SJSA1 (cell line): ENCODE measurements around the gene SERPING1. TPM values are rescaled to one million over a fixed set of nuclear protein-coding genes. Genes with fewer than 3 reads are reported as not detected.

Experiments
- DNase-seq, 2 experiments: peaks; one replicate each; pipeline ENCODE4 v3.0.0-alpha.2; 2015 to 2020; ENCODE audit warnings: low spot score in 2 of 2, low read depth in 1 of 2
- H3K27ac ChIP-seq: fragments of 250-450 bp; sonication (Bioruptor Pico); 2 replicates; pipeline ENCODE4 v1.5.1; 2020; ENCODE audit warnings: mild to moderate bottlenecking, moderate library complexity
- H3K27me3 ChIP-seq: fragments of 250-450 bp; sonication (Bioruptor Pico); replicated peaks from 2 replicates; pipeline ENCODE4 v1.5.1; 2020; ENCODE audit warnings: mild to moderate bottlenecking, moderate library complexity
- H3K36me3 ChIP-seq: fragments of 250-450 bp; sonication (Bioruptor Pico); 2 replicates; pipeline ENCODE4 v1.5.1; 2020; ENCODE audit warnings: mild to moderate bottlenecking
- H3K4me1 ChIP-seq: fragments of 250-450 bp; sonication (Bioruptor Pico); replicated peaks from 2 replicates; pipeline ENCODE4 v1.6.1; 2021; ENCODE audit warnings: mild to moderate bottlenecking
- H3K4me3 ChIP-seq: fragments of 250-450 bp; sonication (Bioruptor Pico); 2 replicates; pipeline ENCODE4 v1.5.1; 2020; ENCODE audit warnings: mild to moderate bottlenecking
- H3K9me3 ChIP-seq: fragments of 250-450 bp; sonication (Bioruptor Pico); replicated peaks from 2 replicates; pipeline ENCODE4 v1.5.1; 2020; ENCODE audit warnings: mild to moderate bottlenecking
- total RNA-seq: library from RNA; depleted of rRNA; stranded (reverse); fragments of >200 nt; shearing (Covaris generic); gene quantifications from 2 replicates; pipeline ENCODE4 v1.2.3, GENCODE V29; 2014

Gene SERPING1
- total RNA-seq, 1 experiment from 2014 or later = not detected

DNA sequence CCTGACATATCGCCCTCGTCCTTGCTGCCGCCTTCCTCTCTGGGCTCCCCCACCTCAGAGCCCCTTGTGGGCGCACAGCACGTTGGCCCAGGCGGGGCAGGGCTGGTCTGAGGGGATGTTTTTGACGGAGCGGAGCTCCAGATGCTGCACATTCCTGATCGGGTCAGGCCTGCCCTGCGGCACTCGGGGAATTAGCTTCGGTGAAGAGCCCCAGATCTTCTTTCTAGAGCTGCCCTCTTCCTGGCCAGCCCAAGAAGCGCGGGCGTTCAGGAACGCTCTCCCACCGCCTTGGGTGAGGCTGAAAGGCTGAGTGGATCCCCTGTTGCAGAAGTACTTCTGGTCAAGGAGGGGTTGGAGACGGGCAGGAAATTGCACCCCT, 40.1 kb downstream of the SERPING1 start:
- DNase-seq = peak in 1 of 2 experiments; percentile 51
- Histone ChIP-seq H3K27ac (peak overlapping the region; percentile 100), H3K27me3 (no peaks in the 10 kb centered on the region)

DNA sequence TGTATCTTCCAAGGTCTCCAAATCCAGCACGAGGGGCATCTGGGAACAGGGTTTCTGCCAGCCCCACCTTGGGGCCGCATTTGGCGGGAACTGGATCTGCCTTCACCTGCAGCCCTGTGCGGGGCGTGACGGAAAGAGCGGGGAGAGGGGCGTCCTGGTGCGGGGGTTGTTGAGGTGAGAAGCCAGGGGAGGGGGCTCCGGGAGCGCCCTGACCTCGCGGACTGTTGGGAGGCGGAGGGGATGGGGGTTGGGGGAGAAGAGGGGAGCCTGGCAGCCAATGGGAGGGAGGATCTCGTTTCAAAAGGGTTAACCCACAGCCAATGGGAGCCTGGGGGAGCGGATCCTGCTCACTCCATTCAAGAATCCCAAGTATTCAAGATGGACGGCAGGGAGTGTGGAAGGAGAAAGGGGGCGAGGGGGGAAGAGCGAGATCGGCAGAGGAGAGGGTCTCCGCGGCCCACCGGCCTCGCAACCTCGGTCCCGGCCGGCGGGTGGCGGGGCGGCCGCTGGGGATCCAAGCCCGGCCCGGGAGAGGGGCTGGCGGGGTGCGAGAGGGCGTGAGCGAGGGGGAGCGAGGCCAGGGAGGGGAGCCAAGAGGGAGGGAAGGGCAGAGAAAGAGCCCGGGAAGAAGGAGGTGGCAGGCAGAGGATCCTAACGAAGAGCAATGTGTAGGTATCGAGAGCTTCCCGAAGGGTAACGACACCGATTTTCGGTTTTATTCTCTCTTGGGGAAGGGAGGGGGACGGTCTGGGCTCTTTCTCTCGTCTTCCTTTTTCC, 40.7 kb downstream of the SERPING1 start:
- no peaks in the 10 kb centered on the region for H3K27me3 ChIP-seq
- H3K27ac ChIP-seq = peak overlapping the region; percentile 100
- H3K4me1 ChIP-seq = peaks cover 18% of the 10 kb centered on the region
- peak; percentile 74 to 91 for DNase-seq
- H3K4me3 ChIP-seq = peak overlapping the region; percentile 96
- H3K36me3 ChIP-seq = peaks cover 40% of the 10 kb centered on the region
- H3K9me3 ChIP-seq = no peaks in the 10 kb centered on the region

More for the DNA sequence above, 40.1 kb downstream of the SERPING1 start:
- Histone ChIP-seq H3K4me1 (peaks cover 18% of the 10 kb centered on the region), H3K36me3 (peaks cover 40% of the 10 kb centered on the region), H3K4me3 (peak overlapping the region; percentile 96), H3K9me3 (no peaks in the 10 kb centered on the region)

DNA sequence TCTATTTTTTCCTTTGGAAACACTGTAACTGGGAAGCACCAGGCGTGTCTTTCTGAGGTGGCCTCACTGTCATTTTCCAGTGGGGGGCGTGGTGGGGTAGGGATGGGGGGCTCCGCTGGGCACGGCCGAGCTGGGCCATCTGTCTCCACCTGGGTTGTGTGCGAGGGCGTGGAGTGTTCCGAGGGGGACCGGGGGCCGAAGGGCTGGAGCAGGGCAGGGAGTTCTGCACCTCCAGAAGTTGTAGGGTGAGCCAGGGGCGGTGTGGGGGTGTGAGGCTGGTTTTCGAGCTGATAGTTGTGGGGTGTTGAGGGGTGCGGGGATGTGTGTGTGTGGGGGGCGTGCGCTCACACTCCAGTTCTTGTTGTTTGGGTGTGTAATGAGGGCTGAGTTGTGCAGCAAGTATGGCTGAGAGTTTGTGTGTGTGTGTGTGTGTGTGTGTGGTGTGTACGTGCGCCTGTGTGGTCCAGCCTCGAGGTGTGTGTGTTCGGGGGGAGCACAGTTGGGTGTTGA, 41.4 kb downstream of the SERPING1 start:
- no peak for DNase-seq
- peaks cover 18% of the 10 kb centered on the region for H3K4me1 ChIP-seq
- peaks cover 43% of the 10 kb centered on the region for H3K36me3 ChIP-seq
- no peaks in the 10 kb centered on the region for H3K9me3 ChIP-seq
- peak overlapping the region; percentile 100 for H3K27ac ChIP-seq
- no peaks in the 10 kb centered on the region for H3K27me3 ChIP-seq
- H3K4me3 ChIP-seq = peak overlapping the region; percentile 96

DNA sequence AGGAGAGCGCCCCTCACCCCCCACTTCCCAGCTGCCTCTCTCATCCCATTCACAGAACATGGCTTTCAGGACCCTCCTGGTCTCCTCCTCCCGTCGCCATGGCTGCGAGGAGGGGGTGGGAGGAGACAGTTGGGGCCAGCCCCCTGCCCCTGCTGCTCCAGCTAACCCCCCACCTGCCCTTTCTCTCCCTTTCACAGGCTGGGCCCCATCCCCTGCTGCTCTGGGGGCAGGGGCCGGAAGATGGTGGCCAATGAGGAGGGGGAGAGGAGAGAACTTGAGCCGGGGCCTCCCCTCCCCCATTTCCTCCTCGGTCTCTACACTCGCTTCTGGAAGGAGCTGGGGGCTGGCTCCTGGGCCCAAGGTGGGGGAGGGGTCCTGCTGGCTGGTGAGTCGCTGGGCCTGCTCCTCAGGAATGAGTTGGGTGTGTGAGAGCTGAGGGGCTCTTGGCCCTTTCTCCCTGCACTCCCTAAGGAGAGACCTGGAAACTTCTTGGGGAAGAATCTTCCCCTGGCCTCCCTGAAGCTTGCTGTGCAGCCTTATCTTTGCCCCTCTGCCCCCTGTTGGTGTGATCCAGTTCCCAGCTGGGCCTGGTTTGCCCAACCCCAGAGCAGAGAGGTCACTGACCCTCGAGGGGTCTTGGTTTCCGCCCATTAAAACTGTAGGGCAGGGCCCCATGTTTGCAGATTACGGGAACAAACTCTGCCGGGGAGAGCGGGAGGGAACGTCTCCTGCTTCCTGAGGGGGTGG, 42.0 kb downstream of the SERPING1 start:
- Histone ChIP-seq H3K27ac (peak overlapping the region; percentile 100; the same call in 1 of the 2 replicates), H3K36me3 (peaks cover 44% of the 10 kb centered on the region), H3K4me3 (peak overlapping the region; percentile 96), H3K9me3 (no peaks in the 10 kb centered on the region), H3K4me1 (peaks cover 18% of the 10 kb centered on the region), H3K27me3 (no peaks in the 10 kb centered on the region)
- DNase-seq = peak in 1 of 2 experiments; percentile 45

DNA sequence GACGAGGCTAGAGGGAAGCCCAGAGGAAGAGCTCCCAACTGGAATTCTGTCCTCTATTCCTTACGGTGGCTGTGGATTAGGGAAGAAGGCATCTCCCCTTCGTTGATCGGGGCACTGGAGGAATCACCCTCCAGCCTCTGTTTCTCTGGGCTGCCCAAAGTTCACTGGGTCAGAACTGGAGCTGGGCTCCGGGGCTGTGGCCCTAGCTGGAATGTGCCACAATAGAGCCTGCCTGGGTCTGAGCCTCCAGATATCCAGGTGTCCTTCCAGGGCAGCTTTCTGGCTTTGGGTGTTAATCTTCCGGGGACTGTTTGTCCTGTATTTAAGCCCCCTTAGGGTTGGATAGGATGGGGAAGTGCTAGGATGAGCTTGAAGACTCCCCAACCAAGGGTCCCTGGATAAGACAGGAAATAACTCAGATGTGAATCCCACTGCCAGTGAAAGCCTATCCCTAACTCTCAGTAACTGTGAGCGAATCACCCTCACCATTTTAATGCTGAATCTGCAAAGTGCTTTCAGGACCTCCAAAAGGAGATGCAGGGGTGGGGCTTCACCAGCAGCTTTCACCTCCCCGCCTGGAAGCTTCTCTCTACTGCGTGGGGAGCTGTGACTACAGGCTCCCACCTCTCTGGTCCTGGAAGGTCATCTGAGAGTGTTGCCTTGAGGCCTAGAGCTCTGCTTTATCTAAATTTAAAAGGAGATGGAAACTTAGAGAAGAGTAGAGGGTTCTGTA, 42.7 kb downstream of the SERPING1 start:
- DNase-seq = no peak
- Histone ChIP-seq H3K9me3 (no peaks in the 10 kb centered on the region), H3K36me3 (peaks cover 44% of the 10 kb centered on the region), H3K4me3 (peak overlapping the region; percentile 96; the same call in 1 of the 2 replicates), H3K27me3 (no peaks in the 10 kb centered on the region), H3K4me1 (peaks cover 18% of the 10 kb centered on the region), H3K27ac (no peak overlapping the region)

DNA sequence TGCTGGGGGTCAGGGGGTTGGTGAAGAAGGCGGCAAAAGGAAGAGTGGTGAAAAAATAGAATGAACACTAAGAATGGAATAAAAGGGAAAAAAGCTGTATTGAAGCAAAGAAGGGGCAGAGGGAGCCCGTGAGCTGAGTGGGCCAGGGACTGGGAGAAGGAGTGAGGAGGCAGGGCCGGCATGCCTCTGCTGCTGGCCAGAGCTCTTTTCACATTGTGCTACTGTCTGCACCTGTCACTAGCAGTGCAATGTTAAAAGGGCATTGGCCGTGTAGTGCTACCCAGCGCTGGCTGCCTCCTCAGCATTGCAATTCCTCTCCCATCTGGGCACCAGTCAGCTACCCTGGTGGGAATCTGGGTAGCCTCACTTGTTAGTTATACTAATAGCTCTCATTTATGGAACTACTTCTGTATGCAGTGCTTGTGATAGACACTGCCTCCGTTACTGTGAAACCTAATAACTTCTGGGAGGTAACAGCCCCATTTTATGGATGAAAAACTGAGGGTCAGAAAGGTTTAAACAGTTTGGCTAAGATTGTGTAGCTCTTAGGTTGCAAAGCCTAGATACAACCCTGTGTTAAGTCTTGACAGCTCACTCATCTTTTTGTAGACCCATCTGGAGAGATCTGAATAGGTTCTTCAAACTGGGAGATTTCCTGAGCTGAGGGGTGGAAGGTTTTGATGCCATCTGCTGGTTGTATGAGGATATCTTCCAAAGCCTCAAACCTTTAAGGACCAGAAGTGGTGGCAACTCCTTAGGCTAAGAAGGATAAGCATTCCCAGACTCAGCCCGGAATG, 43.7 kb downstream of the SERPING1 start:
- Histone ChIP-seq H3K36me3 (peaks cover 44% of the 10 kb centered on the region), H3K27ac (no peak overlapping the region), H3K9me3 (no peaks in the 10 kb centered on the region), H3K4me3 (no peak overlapping the region), H3K27me3 (no peaks in the 10 kb centered on the region), H3K4me1 (peaks cover 18% of the 10 kb centered on the region)
- DNase-seq = no peak

DNA sequence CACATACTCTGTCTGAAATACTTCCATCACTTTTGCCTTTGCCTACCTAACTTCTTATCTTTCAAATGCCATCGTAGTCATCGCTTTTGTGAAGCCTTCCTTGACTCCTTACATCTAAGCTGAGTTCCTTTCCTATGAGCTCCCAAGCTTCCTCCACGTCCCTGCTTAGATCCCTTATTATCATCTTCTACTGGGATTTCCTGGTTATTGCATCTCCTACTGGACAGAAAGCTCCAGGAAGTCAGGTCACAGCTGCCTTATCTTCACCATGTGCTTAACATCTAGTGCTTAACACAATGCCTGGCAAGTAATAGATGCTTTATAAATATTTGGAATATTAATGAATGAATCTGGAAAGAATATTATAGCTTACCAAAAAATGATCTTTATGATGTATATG, 46.3 kb downstream of the SERPING1 start:
- no peak for DNase-seq
- Histone ChIP-seq H3K36me3 (peaks cover 37% of the 10 kb centered on the region), H3K27me3 (peaks cover 22% of the 10 kb centered on the region), H3K9me3 (0 out of 2 replicates have a peak, but pooled peaks cover 3% of the 10 kb centered on the region), H3K4me3 (no peak overlapping the region), H3K4me1 (peaks cover 24% of the 10 kb centered on the region), H3K27ac (no peak overlapping the region)

DNA sequence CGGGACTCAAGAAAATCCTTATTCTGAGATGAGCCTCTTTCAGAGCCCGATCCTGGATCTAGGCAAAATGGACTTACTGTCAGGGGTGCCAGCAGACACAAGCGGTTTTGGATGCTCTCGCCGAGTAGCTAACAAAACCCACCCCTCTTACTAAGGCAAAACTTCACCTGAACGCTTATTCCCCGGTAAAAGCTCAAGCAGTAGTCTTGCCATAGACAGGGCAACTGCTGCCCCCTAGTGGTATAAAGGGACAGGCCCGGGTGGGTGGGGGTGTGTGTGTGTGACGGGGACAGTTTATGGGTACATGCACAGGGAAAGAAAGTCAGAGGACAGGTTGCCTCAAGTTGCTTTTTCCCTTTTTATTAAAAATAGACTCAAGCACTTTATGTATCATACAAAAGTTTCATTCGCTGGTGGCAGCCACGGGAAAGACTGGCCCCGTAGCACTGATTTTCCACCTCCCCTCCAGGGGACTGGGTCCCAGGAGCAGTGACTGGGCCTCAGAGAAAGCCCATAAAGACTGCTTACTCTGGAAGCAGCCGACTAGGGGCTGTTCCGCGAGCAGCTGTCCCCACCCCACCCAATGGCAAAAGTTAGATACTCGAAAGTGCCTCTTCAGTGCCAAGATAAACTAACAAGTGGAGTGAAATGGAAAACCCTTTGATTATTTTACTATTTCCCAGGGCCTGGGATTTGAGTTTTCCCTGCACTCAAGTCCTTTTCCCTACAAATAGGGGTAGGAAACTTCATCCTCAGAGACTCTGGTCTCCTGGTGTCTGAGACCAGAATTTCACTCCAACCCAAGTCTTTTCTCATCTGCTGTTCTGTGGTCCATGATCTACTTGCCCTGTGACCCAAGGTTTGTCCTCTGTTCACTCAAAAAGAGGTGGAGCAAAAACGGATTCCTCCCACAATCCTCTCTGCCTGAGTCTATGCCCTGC, 47.5 kb downstream of the SERPING1 start:
- peaks cover 23% of the 10 kb centered on the region for H3K4me1 ChIP-seq
- H3K9me3 ChIP-seq = 0 out of 2 replicates have a peak, but pooled peaks cover 3% of the 10 kb centered on the region
- no peak overlapping the region for H3K4me3 ChIP-seq
- H3K36me3 ChIP-seq = peaks cover 25% of the 10 kb centered on the region
- peaks cover 28% of the 10 kb centered on the region for H3K27me3 ChIP-seq
- peak; percentile 50 to 81 for DNase-seq
- H3K27ac ChIP-seq = no peak overlapping the region

DNA sequence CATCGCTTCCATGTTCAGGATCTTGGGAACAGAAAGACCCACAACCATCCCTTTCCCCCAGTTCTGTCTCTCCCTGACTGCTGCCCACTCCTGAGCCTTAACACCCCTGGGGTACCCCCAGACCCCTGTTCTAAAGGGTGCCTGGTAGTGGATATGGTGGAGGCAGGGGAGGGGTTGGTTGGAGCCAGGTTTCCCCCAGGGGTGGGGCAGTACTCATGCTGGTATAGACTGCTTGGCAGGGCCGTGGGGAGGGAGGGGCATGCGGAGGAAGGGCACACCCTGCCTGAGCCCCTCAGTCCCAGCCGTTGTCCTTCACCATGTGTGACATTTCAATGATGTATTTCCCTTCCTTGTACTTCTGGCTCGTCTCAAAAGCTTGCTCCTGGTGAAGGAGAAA, 48.2 kb downstream of the SERPING1 start:
- Histone ChIP-seq H3K4me1 (peaks cover 24% of the 10 kb centered on the region), H3K36me3 (peaks cover 18% of the 10 kb centered on the region), H3K9me3 (0 out of 2 replicates have a peak, but pooled peaks cover 3% of the 10 kb centered on the region), H3K4me3 (no peak overlapping the region), H3K27ac (no peak overlapping the region), H3K27me3 (peaks cover 31% of the 10 kb centered on the region)
- no peak for DNase-seq

DNA sequence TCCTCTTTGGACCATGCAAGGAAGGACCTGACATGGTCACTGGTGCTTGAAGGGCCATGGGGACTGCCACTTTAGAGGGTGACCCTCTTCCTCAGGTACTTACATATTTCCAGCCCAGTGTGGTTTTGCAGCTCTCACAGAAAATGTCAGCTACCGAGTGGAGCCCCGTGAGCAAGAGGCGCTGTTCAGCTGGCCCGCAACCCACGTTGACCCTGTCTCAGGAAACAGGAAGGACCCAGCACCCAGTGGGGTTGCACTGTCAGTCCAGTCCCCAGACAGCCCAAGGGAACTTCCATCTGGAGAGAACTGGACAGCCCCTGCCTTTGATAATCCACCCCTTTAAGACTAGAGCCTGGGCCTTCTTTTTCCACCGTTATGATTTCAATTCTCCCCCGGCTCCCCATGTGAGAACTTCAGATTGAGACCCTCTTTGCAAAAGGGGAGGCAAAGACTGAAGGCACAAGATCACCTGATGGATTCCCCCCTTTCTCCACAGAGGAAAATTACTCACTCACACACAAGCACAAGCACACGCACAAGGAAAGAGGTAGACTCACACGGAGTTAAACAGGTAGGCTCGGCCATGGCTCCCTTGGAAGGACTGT, 48.8 kb downstream of the SERPING1 start:
- Histone ChIP-seq H3K4me3 (no peak overlapping the region), H3K36me3 (peaks cover 12% of the 10 kb centered on the region), H3K9me3 (0 out of 2 replicates have a peak, but pooled peaks cover 3% of the 10 kb centered on the region), H3K27ac (no peak overlapping the region), H3K27me3 (peaks cover 31% of the 10 kb centered on the region), H3K4me1 (peaks cover 24% of the 10 kb centered on the region)
- DNase-seq = no peak

DNA sequence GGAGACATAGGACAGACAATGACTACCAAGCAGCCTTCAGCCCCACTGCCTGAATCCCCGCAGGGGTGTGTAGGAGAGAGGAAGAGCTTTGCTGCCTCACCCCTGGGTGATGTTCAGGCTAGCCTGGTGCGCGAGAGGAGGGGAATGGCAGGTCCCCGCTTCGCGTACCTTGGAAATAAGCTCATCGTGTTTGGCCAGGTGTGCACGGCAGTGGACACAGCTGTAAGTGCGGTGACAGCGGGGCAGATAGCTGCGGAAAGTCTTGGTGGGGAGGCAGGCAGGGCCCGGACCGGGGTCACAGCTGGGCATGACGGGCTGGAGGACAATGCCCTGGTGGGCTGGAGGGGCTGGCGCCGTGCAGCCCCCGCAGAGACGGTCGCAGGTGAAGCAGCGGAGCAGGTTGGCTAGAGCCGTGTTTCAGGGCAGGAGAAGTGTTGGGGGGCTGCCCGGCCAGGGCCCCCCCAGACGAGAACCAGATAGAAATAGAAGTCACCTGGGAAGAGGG, 49.4 kb downstream of the SERPING1 start:
- DNase-seq = no peak
- Histone ChIP-seq H3K9me3 (0 out of 2 replicates have a peak, but pooled peaks cover 3% of the 10 kb centered on the region), H3K4me3 (no peak overlapping the region), H3K27me3 (peaks cover 31% of the 10 kb centered on the region), H3K4me1 (peaks cover 24% of the 10 kb centered on the region), H3K36me3 (peaks cover 7% of the 10 kb centered on the region; the same call in 1 of the 2 replicates), H3K27ac (no peak overlapping the region)
